ENCODE data around the gene TMEM151B.

DNA sequence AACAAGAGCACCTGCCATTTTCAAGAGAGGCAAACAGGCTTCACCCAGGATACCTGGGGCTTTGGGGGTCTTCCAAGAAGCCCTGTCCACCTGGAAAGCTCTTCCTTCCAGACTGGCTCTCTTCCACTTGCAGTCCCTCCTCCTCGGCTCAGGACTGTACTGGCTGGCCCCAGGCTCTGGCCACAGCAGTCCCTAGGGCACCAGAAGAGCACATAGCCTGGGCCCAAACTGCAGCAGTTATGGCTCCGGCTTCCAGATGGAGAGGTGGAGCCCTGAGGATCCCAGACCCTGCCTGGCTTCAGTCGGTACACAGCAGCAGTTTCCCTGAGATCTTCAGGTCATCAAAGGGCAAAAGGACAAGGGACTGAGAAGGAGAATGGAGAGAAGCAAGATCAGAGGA, 11.3 kb upstream of the TMEM151B start:
- TF ChIP-seq YY1 (IDR thresholded peaks at IDR 0.05; ENCODE audit: low read depth) (no peak), TAF1 (IDR thresholded peaks at IDR 0.05; ENCODE audit: low read depth) (no peak), EP300 (IDR thresholded peaks at IDR 0.05; ENCODE audit: borderline replicate concordance) (no peak), EGR1 (IDR thresholded peaks at IDR 0.05) (no peak), TCF12 (IDR thresholded peaks at IDR 0.05; ENCODE audit: low read depth) (no peak)
